ENCODE results near the gene AVPR1B.

Gene AVPR1B

GRCh38 chr1:206097381-206097780 is 19.8 kb downstream of the AVPR1B start:
- Histone ChIP-seq H3K4me3 (ENCODE audit: low read depth, low read length) (no peak overlapping the region), H3K4me1 (peaks cover 5% of the 10 kb centered on the region), H3K36me3 (no peaks in the 10 kb centered on the region), H3K27me3 (peaks cover 7% of the 10 kb centered on the region), H3K9me3 (no peaks in the 10 kb centered on the region)
- no peak for DNase-seq
- TF ChIP-seq CTCF (IDR thresholded peaks at IDR 0.05; ENCODE audit: low read depth, low read length), result no peak

GRCh38 chr1:206094024-206094423 is 23.2 kb downstream of the AVPR1B start:
- Histone ChIP-seq H3K36me3 (no peaks in the 10 kb centered on the region), H3K4me3 (ENCODE audit: low read depth, low read length) (no peak overlapping the region), H3K4me1 (peaks cover 5% of the 10 kb centered on the region), H3K27me3 (peaks cover 7% of the 10 kb centered on the region), H3K9me3 (no peaks in the 10 kb centered on the region)
- no peak for TF ChIP-seq CTCF (IDR thresholded peaks at IDR 0.05; ENCODE audit: low read depth, low read length)
- DNase-seq, result no peak

GRCh38 chr1:206089341-206089740 is 27.8 kb downstream of the AVPR1B start:
- Histone ChIP-seq H3K27me3 (peaks cover 7% of the 10 kb centered on the region), H3K4me3 (ENCODE audit: low read depth, low read length) (no peak overlapping the region), H3K36me3 (no peaks in the 10 kb centered on the region), H3K4me1 (peaks cover 5% of the 10 kb centered on the region), H3K9me3 (no peaks in the 10 kb centered on the region)
- TF ChIP-seq CTCF (IDR thresholded peaks at IDR 0.05; ENCODE audit: low read depth, low read length), result no peak
- DNase-seq, result no peak

- H3K27me3 ChIP-seq, result peaks cover 9% of the 10 kb centered on the region
- no peak overlapping the region for H3K4me3 ChIP-seq (ENCODE audit: low read depth, low read length)
- H3K9me3 ChIP-seq, result no peaks in the 10 kb centered on the region
- no peaks in the 10 kb centered on the region for H3K4me1 ChIP-seq
- no peaks in the 10 kb centered on the region for H3K36me3 ChIP-seq
- no peak for TF ChIP-seq CTCF (IDR thresholded peaks at IDR 0.05; ENCODE audit: low read depth, low read length)
- no peak for DNase-seq
Observed at GRCh38 chr1:206087091-206087490, 30.1 kb downstream of the AVPR1B start.

GRCh38 chr1:206083750-206084149 is 33.4 kb downstream of the AVPR1B start:
- peaks cover 9% of the 10 kb centered on the region for H3K27me3 ChIP-seq
- H3K9me3 ChIP-seq, result no peaks in the 10 kb centered on the region
- H3K4me1 ChIP-seq, result no peaks in the 10 kb centered on the region
- no peak overlapping the region for H3K4me3 ChIP-seq (ENCODE audit: low read depth, low read length)
- no peak for TF ChIP-seq CTCF (IDR thresholded peaks at IDR 0.05; ENCODE audit: low read depth, low read length)
- no peak for DNase-seq
- no peaks in the 10 kb centered on the region for H3K36me3 ChIP-seq

GRCh38 chr1:206082831-206083695 is 34.1 kb downstream of the AVPR1B start:
- H3K36me3 ChIP-seq, result no peaks in the 10 kb centered on the region
- H3K4me3 ChIP-seq (ENCODE audit: low read depth, low read length), result no peak overlapping the region
- peaks cover 9% of the 10 kb centered on the region for H3K27me3 ChIP-seq
- no peak for TF ChIP-seq CTCF (IDR thresholded peaks at IDR 0.05; ENCODE audit: low read depth, low read length)
- no peak for DNase-seq
- H3K9me3 ChIP-seq, result no peaks in the 10 kb centered on the region
- no peaks in the 10 kb centered on the region for H3K4me1 ChIP-seq
